Right forelimb (tissue), 1 donor: ENCODE measurements around the gene ZNF555.
"Not testable (repeated sequence)": the region's sequence is repeated elsewhere in the genome, so short reads cannot be mapped to it uniquely, and the experiment has no call there.

Experiments used
- DNase-seq: peaks from one replicate; pipeline ENCODE4 v3.0.0-alpha.2; 2018

Gene ZNF555

DNA sequence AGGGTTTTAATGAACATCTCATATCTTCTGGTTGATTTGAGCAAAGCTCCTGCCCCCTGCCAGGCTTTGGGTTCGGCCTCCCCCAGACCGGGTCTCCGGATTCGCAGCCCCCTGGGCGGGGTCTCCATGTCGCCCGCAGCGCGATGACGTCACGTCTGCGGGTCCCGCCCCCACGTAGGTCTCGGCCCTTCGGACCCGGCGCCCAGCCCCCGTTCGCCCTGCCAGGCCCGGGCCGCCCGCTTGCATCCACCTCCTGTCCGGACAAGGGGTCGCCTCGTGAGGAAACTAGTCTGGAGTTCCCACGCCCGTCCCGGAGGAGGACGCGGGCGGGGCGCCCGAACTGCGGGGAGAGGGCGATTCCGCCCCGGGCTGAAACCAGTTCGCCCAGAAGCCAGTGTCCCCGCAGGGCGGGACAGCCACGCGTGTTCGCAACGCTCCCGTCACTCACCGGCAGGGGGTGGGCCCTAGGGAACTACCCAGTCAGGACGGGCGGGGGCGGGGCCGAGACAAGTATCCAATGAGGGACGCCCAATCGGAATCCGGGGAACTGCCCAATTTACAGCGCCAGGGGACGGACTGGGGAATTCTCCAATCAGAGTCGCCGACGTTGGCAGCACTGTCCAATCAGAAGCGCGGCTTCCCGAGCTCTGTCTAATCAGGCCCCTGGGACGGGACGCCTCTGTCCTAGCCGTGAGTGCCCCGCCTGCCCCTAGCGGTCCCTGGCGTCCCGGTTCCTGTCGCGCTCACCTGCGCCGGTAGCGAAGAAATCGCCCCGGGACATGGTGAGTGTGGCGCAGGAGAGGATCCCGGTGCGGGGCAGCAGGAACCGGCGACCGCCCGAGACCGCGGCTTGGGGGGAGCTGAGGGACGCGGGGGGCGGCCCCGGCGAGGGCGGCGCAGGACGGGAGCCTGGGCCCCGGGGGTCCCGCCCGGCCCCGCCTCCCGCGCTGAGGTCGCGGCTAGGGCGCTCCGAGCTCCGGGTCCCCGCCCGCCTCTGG, at the start of gene ZNF555:
TSS of gene ZNF555 (plus strand) at position 682 of the 998 bp plus-strand sequence. CDS start at position 780, 98 bp downstream.
- peak; percentile 99 for DNase-seq

GRCh38 chr19:2791876-2792275, 49.4 kb upstream of the ZNF555 start:
- no peak for DNase-seq

GRCh38 chr19:2792666-2793065, 48.6 kb upstream of the ZNF555 start:
- not testable (repeated sequence) for DNase-seq

GRCh38 chr19:2793126-2793525, 48.1 kb upstream of the ZNF555 start:
- DNase-seq, result no peak

GRCh38 chr19:2793577-2793976, 47.7 kb upstream of the ZNF555 start:
- no peak for DNase-seq

- no peak for DNase-seq
Observed at GRCh38 chr19:2795827-2796658, 45.2 kb upstream of the ZNF555 start.

- no peak for DNase-seq
Observed at GRCh38 chr19:2796659-2797266, 44.5 kb upstream of the ZNF555 start.

DNA sequence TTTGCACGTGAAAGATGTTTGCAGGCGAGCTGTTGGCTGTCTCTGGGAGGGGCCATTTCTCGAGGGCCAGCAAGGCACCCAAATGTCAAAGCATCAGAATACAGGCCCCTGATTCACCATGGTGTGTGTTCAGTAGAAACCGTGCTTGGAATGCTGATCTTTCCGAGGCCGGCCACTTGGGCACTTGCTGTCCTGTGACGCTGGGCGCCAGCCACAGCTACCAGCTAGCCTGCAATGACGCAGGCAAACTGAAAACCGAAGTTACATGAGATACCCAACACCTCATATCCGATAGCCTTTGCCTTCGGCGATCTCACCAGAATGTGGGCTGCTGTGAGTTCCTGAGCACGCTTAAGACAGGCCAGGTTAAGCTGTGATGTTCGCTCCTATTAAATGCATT, 44.0 kb upstream of the ZNF555 start:
- no peak for DNase-seq

- DNase-seq, result no peak
Observed at GRCh38 chr19:2798158-2798685, 43.1 kb upstream of the ZNF555 start.

DNA sequence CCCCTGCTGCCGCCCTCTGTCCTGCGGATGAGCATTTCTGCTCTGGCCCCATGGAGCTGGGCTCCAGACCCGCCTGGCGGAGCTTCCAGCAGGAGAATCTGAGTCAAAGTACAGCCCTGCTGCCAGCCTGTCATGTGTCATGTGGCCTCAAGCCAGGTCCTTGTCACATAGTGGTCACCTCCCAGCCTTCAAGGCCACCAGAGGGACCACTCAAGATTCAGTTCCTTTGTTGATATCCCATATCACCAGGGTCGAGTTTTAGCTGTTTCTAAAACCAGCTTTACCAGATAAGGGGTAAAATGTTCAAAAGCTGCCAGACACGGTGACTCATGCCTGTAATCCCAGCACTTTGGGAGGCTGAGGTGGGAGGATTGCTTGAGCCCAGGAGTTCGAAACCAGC, 42.5 kb upstream of the ZNF555 start:
- no peak for DNase-seq

- no peak for DNase-seq
Observed at GRCh38 chr19:2799273-2800020, 41.8 kb upstream of the ZNF555 start.

- no peak for DNase-seq
Observed at GRCh38 chr19:2800506-2800905, 40.8 kb upstream of the ZNF555 start.

DNA sequence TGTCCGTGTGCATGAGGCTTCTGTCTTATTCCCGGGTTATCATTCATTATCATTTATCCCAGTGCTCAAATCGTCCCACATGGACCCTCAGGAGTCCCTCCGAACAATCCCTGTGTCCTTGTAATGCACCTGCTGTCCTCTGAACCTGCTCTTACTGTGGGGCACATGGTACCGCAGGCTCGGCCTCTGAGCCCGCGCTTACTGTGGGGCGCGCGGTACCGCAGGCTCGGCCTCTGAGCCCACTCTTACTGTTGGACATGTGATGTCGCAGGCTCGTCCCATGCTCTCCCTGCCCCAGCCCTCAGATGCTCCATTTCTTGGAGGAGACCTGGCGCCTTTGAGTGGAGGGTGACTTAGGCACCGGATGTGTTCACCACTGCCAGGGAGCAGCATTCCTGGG, 38.4 kb upstream of the ZNF555 start:
- DNase-seq, result no peak

DNA sequence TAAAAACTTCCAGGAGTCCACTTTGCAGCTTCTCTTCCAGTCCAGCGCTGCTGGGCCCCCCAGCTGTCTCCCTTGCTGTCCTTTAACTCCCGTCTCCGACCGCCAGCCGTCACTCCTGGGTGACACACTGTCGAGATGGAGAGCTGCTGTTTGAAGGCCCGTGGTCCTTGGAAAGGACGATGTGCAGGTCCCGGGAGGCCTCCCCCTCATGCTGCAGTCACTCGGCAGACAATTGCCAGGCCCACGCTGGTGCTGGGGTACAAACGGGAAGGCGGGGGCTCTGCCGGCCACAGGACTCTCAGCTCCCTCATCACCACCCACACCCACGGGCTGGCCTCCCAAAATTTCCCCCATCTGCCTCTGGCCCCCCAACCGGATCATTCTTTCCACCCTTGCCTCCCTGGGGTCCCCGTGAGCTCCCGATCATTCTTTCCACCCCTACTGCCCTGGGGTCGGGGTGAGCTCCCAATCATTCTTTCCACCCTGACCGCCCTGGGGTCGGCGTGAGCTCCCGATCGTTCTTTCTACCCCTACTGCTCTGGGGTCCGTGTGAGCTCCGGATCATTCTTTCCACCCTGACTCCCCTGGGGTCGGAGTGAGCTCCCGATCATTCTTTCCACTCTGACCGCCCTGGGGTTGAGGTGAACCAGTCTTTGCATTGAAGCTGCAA, 37.7 kb upstream of the ZNF555 start:
- DNase-seq, result no peak

DNA sequence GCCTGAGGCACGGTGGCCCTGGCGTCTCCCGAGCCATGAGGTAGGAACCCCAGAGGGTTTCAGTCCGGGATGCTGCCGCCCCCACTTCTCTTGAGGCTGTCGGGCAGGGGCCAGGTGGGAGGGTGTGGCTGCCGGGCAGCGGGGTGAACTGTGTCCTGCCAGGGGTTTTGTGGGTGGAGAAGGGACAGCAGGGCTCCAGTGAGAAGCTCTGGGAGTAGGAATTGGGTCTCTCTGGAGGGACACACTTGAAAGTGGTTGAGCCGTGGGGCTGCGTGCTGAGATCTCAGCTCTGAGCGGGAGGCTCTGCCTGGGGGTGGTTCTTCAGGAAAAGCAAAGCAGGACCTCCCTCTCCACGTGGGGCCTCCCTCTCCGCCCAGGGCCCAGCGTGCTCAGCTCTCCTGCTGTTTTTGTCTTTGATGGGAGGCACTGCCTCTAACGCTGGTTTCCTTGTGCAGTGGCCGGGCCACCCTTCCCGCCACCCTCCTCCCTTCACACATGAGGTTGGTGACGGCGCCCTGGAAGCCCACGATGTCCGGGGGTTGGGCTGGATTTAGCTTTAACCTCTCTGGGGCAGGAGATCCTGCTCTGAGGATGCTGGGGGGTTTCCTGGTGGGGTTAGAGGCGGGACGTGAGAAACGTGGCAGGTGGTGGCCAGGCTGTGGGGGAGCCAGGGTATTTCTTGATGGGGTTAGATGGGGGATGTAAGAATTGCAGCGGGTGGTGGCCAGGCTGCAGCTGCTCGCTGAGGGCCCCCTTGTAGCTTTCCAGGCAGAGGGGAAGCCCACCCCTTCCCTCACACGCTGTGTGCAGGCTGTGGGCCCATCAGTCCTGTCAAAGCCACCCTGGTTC, 36.9 kb upstream of the ZNF555 start:
- DNase-seq, result no peak

DNA sequence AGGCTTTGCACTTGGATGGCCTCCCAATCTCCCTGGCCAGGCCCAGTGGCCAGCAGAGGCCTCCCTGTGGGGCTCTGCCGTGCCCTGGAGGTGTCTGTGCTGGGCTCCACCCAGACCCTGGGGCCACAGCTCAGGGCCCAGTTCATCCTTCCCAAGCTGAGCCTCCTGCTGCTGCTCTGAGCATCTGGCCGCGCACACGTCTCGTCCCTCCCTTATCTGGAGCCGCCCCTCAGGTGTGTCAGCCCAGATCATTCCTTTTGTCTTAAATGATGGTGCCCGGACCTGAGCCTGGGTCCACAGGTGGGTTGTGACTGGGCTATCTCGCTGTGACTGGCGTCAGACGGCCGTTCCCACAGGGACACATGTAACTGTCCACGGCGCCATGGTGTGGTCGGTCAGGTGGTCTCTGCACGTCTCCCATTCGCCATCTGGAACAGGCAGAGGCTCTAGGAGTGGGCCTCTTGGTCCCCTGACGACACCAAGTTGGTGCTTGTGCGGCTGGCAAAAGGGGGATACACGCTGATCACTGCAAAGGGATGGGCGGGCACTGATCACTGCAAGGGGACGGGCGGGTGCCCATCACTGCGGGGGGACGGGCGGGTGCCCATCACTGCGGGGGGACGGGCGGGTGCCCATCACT, 35.9 kb upstream of the ZNF555 start:
- DNase-seq, result no peak

DNA sequence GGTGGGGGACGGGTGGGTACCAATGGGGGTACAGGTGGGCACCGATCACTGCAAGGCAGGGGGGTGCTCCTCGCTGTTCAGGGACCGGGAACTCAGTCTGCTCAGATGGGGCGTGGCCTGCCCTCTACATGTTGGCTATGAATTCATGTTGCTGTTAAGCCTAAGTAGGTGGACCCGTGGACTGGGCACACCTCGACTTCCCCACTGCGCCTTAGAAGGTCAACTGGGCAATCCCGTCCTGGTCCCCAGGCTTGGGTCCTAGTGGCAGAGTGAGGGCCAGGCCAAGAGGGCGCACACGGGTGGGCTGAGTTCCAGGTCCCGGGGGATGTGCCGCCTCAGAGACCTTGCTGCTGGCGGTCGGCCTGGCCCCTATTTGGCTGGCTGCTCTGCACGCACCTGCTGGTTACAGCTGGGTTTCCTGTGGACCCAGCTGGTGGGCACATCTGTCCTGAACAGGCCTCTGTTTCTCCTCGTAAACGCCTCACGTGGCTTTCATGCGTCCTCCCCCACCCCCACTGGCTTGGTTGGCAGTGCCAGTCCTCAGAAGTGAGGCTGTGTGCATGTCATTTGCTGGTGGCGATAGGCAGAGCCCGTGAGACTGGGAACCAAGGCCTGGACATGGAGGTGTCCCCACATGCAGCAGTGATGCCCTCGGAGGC, 35.2 kb upstream of the ZNF555 start:
- no peak for DNase-seq

DNA sequence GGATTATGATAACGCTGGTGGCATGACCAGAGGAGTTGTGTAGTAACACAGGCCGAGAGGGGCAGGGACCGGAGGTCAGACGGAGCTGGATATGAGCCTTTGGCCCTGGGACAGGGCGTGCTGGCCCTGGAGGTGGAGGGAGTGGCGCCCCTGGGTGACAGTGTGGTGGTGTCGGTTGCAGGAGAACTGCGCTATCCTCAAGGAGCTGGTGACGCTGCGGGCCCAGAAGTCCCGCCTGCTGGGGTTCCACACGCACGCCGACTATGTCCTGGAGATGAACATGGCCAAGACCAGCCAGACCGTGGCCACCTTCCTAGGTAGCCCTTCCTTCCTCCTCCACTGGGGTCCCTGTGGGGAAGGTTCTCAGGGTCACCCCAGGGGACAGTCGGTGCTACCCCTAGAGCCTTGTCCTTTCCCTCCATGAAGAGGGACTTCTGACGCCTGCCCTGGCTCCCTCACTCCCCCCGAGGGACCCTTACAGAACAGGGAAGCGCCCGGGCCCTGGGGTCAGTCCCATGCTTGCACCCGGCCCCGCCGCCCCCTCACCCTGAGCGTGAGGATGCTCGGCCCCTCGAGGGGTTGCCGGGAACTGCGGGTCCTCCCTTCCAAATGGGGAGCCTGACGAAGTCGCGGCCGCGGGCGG, 34.4 kb upstream of the ZNF555 start:
- no peak for DNase-seq
